ENCODE measurements around the gene CTIF. TPM values are rescaled to one million over a fixed set of nuclear protein-coding genes. Genes with fewer than 3 reads are reported as not detected.

Gene CTIF
- total RNA-seq, 1 donor from 2014 or later: 137 TPM

GRCh38 chr18:48784656-48785055 is 245.8 kb downstream of the CTIF start:
- Mint-ChIP-seq H3K4me3 (ENCODE audit: unreplicated experiment) (no peak overlapping the region), H3K27ac (ENCODE audit: unreplicated experiment) (no peak overlapping the region), H3K36me3 (ENCODE audit: unreplicated experiment) (peaks cover 13% of the 10 kb centered on the region), H3K9me3 (ENCODE audit: unreplicated experiment) (peaks cover 24% of the 10 kb centered on the region), H3K4me1 (ENCODE audit: low read depth, unreplicated experiment) (peaks cover 38% of the 10 kb centered on the region), H3K27me3 (ENCODE audit: unreplicated experiment) (peaks cover 15% of the 10 kb centered on the region)
- no peak for TF ChIP-seq CTCF (IDR thresholded peaks at IDR 0.05; ENCODE audit: partially characterized antibody, unreplicated experiment)
- DNase-seq: no peak

- peaks cover 24% of the 10 kb centered on the region for H3K9me3 Mint-ChIP-seq (ENCODE audit: unreplicated experiment)
- H3K27ac Mint-ChIP-seq (ENCODE audit: unreplicated experiment): no peak overlapping the region
- peaks cover 33% of the 10 kb centered on the region for H3K4me1 Mint-ChIP-seq (ENCODE audit: low read depth, unreplicated experiment)
- H3K4me3 Mint-ChIP-seq (ENCODE audit: unreplicated experiment): no peak overlapping the region
- peaks cover 13% of the 10 kb centered on the region for H3K36me3 Mint-ChIP-seq (ENCODE audit: unreplicated experiment)
- peaks cover 15% of the 10 kb centered on the region for H3K27me3 Mint-ChIP-seq (ENCODE audit: unreplicated experiment)
- DNase-seq: no peak
- no peak for TF ChIP-seq CTCF (IDR thresholded peaks at IDR 0.05; ENCODE audit: partially characterized antibody, unreplicated experiment)
Observed at GRCh38 chr18:48785091-48785614, 246.3 kb downstream of the CTIF start.

GRCh38 chr18:48785736-48786454 is 247.1 kb downstream of the CTIF start:
- peak; percentile 5 for DNase-seq

GRCh38 chr18:48786455-48787202 is 247.8 kb downstream of the CTIF start:
- H3K27ac Mint-ChIP-seq (ENCODE audit: unreplicated experiment): no peak overlapping the region
- peaks cover 21% of the 10 kb centered on the region for H3K4me1 Mint-ChIP-seq (ENCODE audit: low read depth, unreplicated experiment)
- peaks cover 16% of the 10 kb centered on the region for H3K27me3 Mint-ChIP-seq (ENCODE audit: unreplicated experiment)
- H3K36me3 Mint-ChIP-seq (ENCODE audit: unreplicated experiment): peaks cover 13% of the 10 kb centered on the region
- H3K4me3 Mint-ChIP-seq (ENCODE audit: unreplicated experiment): no peak overlapping the region
- TF ChIP-seq CTCF (IDR thresholded peaks at IDR 0.05; ENCODE audit: partially characterized antibody, unreplicated experiment): no peak
- H3K9me3 Mint-ChIP-seq (ENCODE audit: unreplicated experiment): peaks cover 20% of the 10 kb centered on the region
- peak; percentile 7 for DNase-seq

More at GRCh38 chr18:48785736-48786454, 247.1 kb downstream of the CTIF start:
- Mint-ChIP-seq H3K27me3 (ENCODE audit: unreplicated experiment) (peaks cover 16% of the 10 kb centered on the region), H3K9me3 (ENCODE audit: unreplicated experiment) (peaks cover 23% of the 10 kb centered on the region), H3K4me3 (ENCODE audit: unreplicated experiment) (no peak overlapping the region), H3K4me1 (ENCODE audit: low read depth, unreplicated experiment) (peaks cover 26% of the 10 kb centered on the region), H3K36me3 (ENCODE audit: unreplicated experiment) (peaks cover 13% of the 10 kb centered on the region), H3K27ac (ENCODE audit: unreplicated experiment) (no peak overlapping the region)
- no peak for TF ChIP-seq CTCF (IDR thresholded peaks at IDR 0.05; ENCODE audit: partially characterized antibody, unreplicated experiment)
